ENCODE results near the gene SLFN11. TPM values are rescaled to one million over a fixed set of nuclear protein-coding genes. Genes with fewer than 3 reads are reported as not detected.
"Not testable (repeated sequence)": the region's sequence is repeated elsewhere in the genome, so short reads cannot be mapped to it uniquely, and the experiment has no call there.

The SLFN11 gene
- total RNA-seq, 2 experiments from 2014 or later = 40.0 to 50.1 TPM

- Mint-ChIP-seq H3K27ac (no peak overlapping the region), H3K4me3 (no peak overlapping the region)
- CTCF ChIA-PET = interaction anchor here (0.9 to 1.2 kb wide), 4 partner anchors 10 to 189 kb away, joined by 3 to 4 read pairs (median 4); no protein-coding TSS in a partner anchor
These were observed 22.9 kb downstream of the SLFN11 start for GRCh38 chr17:35350493-35350892.

GRCh38 chr17:35345926-35346771, 27.3 kb downstream of the SLFN11 start:
- Mint-ChIP-seq H3K27ac (peak overlapping the region; percentile 77), H3K4me1 (ENCODE audit: low read depth) (peaks cover 60% of the 10 kb centered on the region), H3K27me3 (ENCODE audit: low read depth) (peaks cover 22% of the 10 kb centered on the region), H3K36me3 (ENCODE audit: low read depth) (peaks cover 47% of the 10 kb centered on the region), H3K4me3 (peak overlapping the region; percentile 83), H3K9me3 (ENCODE audit: insufficient read depth) (peaks cover 14% of the 10 kb centered on the region)
- ATAC-seq = peak; percentile 71
- POLR2A ChIA-PET = interaction anchor here (0.6 to 1.0 kb wide), 3 partner anchors 34 to 550 kb away, joined by 3 read pairs; no protein-coding TSS in a partner anchor
- CTCF ChIA-PET = interaction anchor here (0.8 to 2.7 kb wide), 3 partner anchors 28 to 401 kb away, joined by 3 to 18 read pairs (median 3); no protein-coding TSS in a partner anchor
- DNase-seq = peak; percentile 66

More at GRCh38 chr17:35350493-35350892, 22.9 kb downstream of the SLFN11 start:
- peaks cover 24% of the 10 kb centered on the region for H3K4me1 Mint-ChIP-seq (ENCODE audit: low read depth)
- H3K27me3 Mint-ChIP-seq (ENCODE audit: low read depth) = peaks cover 1% of the 10 kb centered on the region
- H3K36me3 Mint-ChIP-seq (ENCODE audit: low read depth) = peaks cover 52% of the 10 kb centered on the region
- ATAC-seq = no peak
- no peak for DNase-seq
- POLR2A ChIA-PET = interaction anchor here (1.2 kb wide), 1 partner anchor 23 kb away, joined by 3 read pairs; no protein-coding TSS in a partner anchor
- no peaks in the 10 kb centered on the region for H3K9me3 Mint-ChIP-seq (ENCODE audit: insufficient read depth)

- Mint-ChIP-seq H3K4me3 (peak overlapping the region; percentile 83), H3K36me3 (ENCODE audit: low read depth) (peaks cover 48% of the 10 kb centered on the region), H3K9me3 (ENCODE audit: insufficient read depth) (peaks cover 20% of the 10 kb centered on the region), H3K4me1 (ENCODE audit: low read depth) (peaks cover 65% of the 10 kb centered on the region), H3K27me3 (ENCODE audit: low read depth) (peaks cover 22% of the 10 kb centered on the region), H3K27ac (peak overlapping the region; percentile 77)
- no peak for DNase-seq
- CTCF ChIA-PET = interaction anchor here (1.4 to 2.7 kb wide), 2 partner anchors 33 to 402 kb away, joined by 3 to 18 read pairs; no protein-coding TSS in a partner anchor
- peak; percentile 74 for ATAC-seq
- POLR2A ChIA-PET = interaction anchor here (1.0 kb wide), 1 partner anchor 33 kb away, joined by 3 read pairs; no protein-coding TSS in a partner anchor
These were observed 27.9 kb downstream of the SLFN11 start for GRCh38 chr17:35345445-35345925.

- Mint-ChIP-seq H3K27me3 (ENCODE audit: low read depth) (peaks cover 28% of the 10 kb centered on the region), H3K36me3 (ENCODE audit: low read depth) (peaks cover 56% of the 10 kb centered on the region), H3K4me3 (no peak overlapping the region), H3K4me1 (ENCODE audit: low read depth) (peaks cover 67% of the 10 kb centered on the region), H3K27ac (no peak overlapping the region), H3K9me3 (ENCODE audit: insufficient read depth) (peaks cover 31% of the 10 kb centered on the region)
- CTCF ChIA-PET = interaction anchor here (0.8 kb wide), 1 partner anchor 31 kb away, joined by 3 read pairs; no protein-coding TSS in a partner anchor
- DNase-seq (no peak), ATAC-seq (no peak)
- POLR2A ChIA-PET = no interaction called here
These were observed 29.2 kb downstream of the SLFN11 start for GRCh38 chr17:35344262-35344661.

- no peak overlapping the region for H3K27ac Mint-ChIP-seq
- H3K4me1 Mint-ChIP-seq (ENCODE audit: low read depth) = peaks cover 64% of the 10 kb centered on the region
- ChIA-PET POLR2A (interaction anchor here (0.6 kb wide), 1 partner anchor 111 kb away, joined by 3 read pairs; no protein-coding TSS in a partner anchor), CTCF (interaction anchor here (1.3 kb wide), 1 partner anchor 29 kb away, joined by 6 read pairs; no protein-coding TSS in a partner anchor)
- peaks cover 33% of the 10 kb centered on the region for H3K27me3 Mint-ChIP-seq (ENCODE audit: low read depth)
- ATAC-seq (no peak), DNase-seq (no peak)
- H3K4me3 Mint-ChIP-seq = no peak overlapping the region
- peaks cover 47% of the 10 kb centered on the region for H3K36me3 Mint-ChIP-seq (ENCODE audit: low read depth)
- H3K9me3 Mint-ChIP-seq (ENCODE audit: insufficient read depth) = peaks cover 31% of the 10 kb centered on the region
These were observed 31.1 kb downstream of the SLFN11 start for GRCh38 chr17:35342276-35342675.

GRCh38 chr17:35341411-35341992, 31.9 kb downstream of the SLFN11 start:
- Mint-ChIP-seq H3K27me3 (ENCODE audit: low read depth) (peaks cover 34% of the 10 kb centered on the region), H3K36me3 (ENCODE audit: low read depth) (peaks cover 45% of the 10 kb centered on the region), H3K9me3 (ENCODE audit: insufficient read depth) (peaks cover 31% of the 10 kb centered on the region), H3K27ac (peak overlapping the region; percentile 43), H3K4me1 (ENCODE audit: low read depth) (peaks cover 58% of the 10 kb centered on the region), H3K4me3 (peak overlapping the region; percentile 19)
- peak; percentile 70 for DNase-seq
- POLR2A ChIA-PET = interaction anchor here (0.6 kb wide), 1 partner anchor 112 kb away, joined by 3 read pairs; no protein-coding TSS in a partner anchor
- no peak for ATAC-seq
- CTCF ChIA-PET = interaction anchor here (1.3 kb wide), 1 partner anchor 28 kb away, joined by 6 read pairs; no protein-coding TSS in a partner anchor

- no peak for ATAC-seq
- ChIA-PET CTCF (interaction anchor here (1.6 kb wide), 1 partner anchor 195 kb away, joined by 3 read pairs; no protein-coding TSS in a partner anchor), POLR2A (no interaction called here)
- H3K27me3 Mint-ChIP-seq (ENCODE audit: low read depth) = peaks cover 25% of the 10 kb centered on the region
- H3K4me3 Mint-ChIP-seq = no peak overlapping the region
- H3K27ac Mint-ChIP-seq = no peak overlapping the region
- peaks cover 31% of the 10 kb centered on the region for H3K9me3 Mint-ChIP-seq (ENCODE audit: insufficient read depth)
- H3K4me1 Mint-ChIP-seq (ENCODE audit: low read depth) = peaks cover 32% of the 10 kb centered on the region
- DNase-seq = no peak
- peaks cover 38% of the 10 kb centered on the region for H3K36me3 Mint-ChIP-seq (ENCODE audit: low read depth)
These were observed 35.2 kb downstream of the SLFN11 start for GRCh38 chr17:35338230-35338629.

- no peak for ATAC-seq
- ChIA-PET POLR2A (no interaction called here), CTCF (interaction anchor here (0.9 to 1.6 kb wide), 2 partner anchors 25 to 196 kb away, joined by 3 read pairs; no protein-coding TSS in a partner anchor)
These were observed 36.1 kb downstream of the SLFN11 start for GRCh38 chr17:35337364-35337763.

GRCh38 chr17:35333578-35333977, 39.8 kb downstream of the SLFN11 start:
- H3K27ac Mint-ChIP-seq; DNase-seq; H3K36me3 Mint-ChIP-seq (ENCODE audit: low read depth); ATAC-seq; H3K9me3 Mint-ChIP-seq (ENCODE audit: insufficient read depth); H3K4me3 Mint-ChIP-seq; H3K4me1 Mint-ChIP-seq (ENCODE audit: low read depth): not testable (repeated sequence)
- H3K27me3 Mint-ChIP-seq (ENCODE audit: low read depth) = peaks cover 26% of the 10 kb centered on the region
- ChIA-PET CTCF (interaction anchor here (2.1 kb wide), 1 partner anchor 21 kb away, joined by 14 read pairs; no protein-coding TSS in a partner anchor), POLR2A (interaction anchor here (0.6 to 0.8 kb wide), 2 partner anchors 60 to 95 kb away, joined by 3 read pairs; no protein-coding TSS in a partner anchor)

More at GRCh38 chr17:35337364-35337763, 36.1 kb downstream of the SLFN11 start:
- Mint-ChIP-seq H3K4me1 (ENCODE audit: low read depth) (peaks cover 26% of the 10 kb centered on the region), H3K27ac (no peak overlapping the region), H3K36me3 (ENCODE audit: low read depth) (peaks cover 30% of the 10 kb centered on the region), H3K9me3 (ENCODE audit: insufficient read depth) (peaks cover 28% of the 10 kb centered on the region), H3K4me3 (no peak overlapping the region), H3K27me3 (ENCODE audit: low read depth) (peaks cover 21% of the 10 kb centered on the region)
- no peak for DNase-seq

- CTCF ChIA-PET = no interaction called here
These were observed 50.7 kb downstream of the SLFN11 start for GRCh38 chr17:35322749-35323148.

GRCh38 chr17:35315971-35316370, 57.5 kb downstream of the SLFN11 start:
- Mint-ChIP-seq H3K9me3 (ENCODE audit: insufficient read depth) (peaks cover 4% of the 10 kb centered on the region), H3K36me3 (ENCODE audit: low read depth) (peaks cover 7% of the 10 kb centered on the region), H3K27ac (no peak overlapping the region), H3K4me1 (ENCODE audit: low read depth) (peaks cover 27% of the 10 kb centered on the region), H3K27me3 (ENCODE audit: low read depth) (no peaks in the 10 kb centered on the region), H3K4me3 (no peak overlapping the region)
- ChIA-PET CTCF (no interaction called here), POLR2A (interaction anchor here (1.3 kb wide), 1 partner anchor 73 kb away, joined by 3 read pairs; the partner anchor contains the start of gene SLFN5)
- ATAC-seq (no peak), DNase-seq (no peak)

More at GRCh38 chr17:35322749-35323148, 50.7 kb downstream of the SLFN11 start:
- POLR2A ChIA-PET = no interaction called here
- DNase-seq = no peak
- Mint-ChIP-seq H3K27ac (no peak overlapping the region), H3K27me3 (ENCODE audit: low read depth) (peaks cover 6% of the 10 kb centered on the region), H3K4me1 (ENCODE audit: low read depth) (peaks cover 2% of the 10 kb centered on the region), H3K4me3 (no peak overlapping the region), H3K36me3 (ENCODE audit: low read depth) (peaks cover 52% of the 10 kb centered on the region), H3K9me3 (ENCODE audit: insufficient read depth) (peaks cover 5% of the 10 kb centered on the region)
- no peak for ATAC-seq

Measured in activated CD8-positive, alpha-beta T cell treated with anti-CD3 and anti-CD28 coated beads, Interleukin-2, amount 10 ng/mL, durations not matched to agents 7 days and 5 days (primary cell).